GM19035 (cell line): ENCODE results near the gene MROH2B.
"Not testable (repeated sequence)": the region's sequence is repeated elsewhere in the genome, so short reads cannot be mapped to it uniquely, and the experiment has no call there.

Experiments
- ATAC-seq: cut with Tn5 transposase; IDR thresholded peaks from one replicate; pipeline ENCODE4 v1.9.1; 2021; ENCODE audit not compliant: unreplicated experiment

MROH2B gene

GRCh38 chr5:41032973-41033372, 38.2 kb downstream of the MROH2B start:
- no peak for ATAC-seq

DNA sequence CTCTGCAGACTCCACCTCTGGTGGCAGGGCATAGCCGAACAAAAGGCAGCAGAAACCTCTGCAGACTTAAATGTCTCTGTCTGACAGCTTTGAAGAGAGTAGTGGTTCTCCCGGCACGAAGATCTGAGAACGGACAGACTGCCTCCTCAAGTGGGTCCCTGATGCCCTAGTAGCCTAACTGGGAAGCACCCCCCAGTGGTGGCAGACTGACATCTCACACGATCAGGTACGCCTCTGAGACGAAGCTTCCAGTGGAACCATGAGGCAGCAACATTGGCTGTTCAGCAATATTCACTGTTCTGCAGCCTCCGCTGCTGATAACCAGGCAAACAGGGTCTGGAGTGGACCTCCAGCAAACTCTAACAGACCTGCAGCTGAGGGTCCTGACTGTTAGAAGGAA, 48.5 kb downstream of the MROH2B start:
- ATAC-seq, result not testable (repeated sequence)

DNA sequence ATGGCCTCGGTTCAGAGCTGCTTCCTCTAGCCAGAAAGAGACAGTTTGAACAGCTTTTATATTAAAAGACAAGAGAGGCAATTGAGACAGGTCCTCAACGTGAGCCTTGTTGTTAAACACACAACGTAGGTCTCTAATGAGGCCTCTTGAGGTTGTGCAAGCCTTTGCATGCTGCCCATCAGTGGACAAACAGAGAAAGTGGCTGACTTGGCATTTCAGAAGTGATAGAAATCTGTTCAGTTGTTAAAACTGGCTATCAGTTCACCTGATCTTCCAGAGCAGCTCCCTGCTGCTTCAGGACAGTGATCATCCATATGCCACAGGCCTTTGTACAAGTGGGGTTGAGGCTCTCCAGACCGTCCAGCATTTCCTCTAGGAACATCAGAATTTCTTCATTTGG, 58.8 kb downstream of the MROH2B start:
- ATAC-seq, result no peak

GRCh38 chr5:41010572-41010971, 60.6 kb downstream of the MROH2B start:
- no peak for ATAC-seq

- ATAC-seq, result no peak
These were observed 61.9 kb downstream of the MROH2B start for GRCh38 chr5:41009232-41009631.

DNA sequence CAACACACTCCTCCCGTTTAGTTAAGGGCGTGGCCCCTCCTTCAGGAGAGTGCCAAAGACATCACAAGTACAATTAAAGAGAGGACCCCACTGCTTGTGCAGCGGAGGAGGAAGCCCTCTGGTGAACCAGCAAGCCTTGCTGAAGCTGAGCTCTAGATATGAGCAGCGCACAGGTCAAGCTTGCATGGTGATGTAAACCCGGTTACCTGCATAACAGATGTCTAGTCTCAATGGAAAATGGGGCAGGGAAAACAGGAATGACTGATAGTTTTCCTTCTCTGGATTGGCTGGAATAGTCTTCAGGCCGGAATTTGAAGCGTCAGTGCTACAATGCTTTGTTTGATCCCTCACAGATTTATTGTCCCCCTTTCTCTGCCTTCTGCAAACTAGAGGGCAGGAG, 66.2 kb downstream of the MROH2B start:
- ATAC-seq, result no peak

DNA sequence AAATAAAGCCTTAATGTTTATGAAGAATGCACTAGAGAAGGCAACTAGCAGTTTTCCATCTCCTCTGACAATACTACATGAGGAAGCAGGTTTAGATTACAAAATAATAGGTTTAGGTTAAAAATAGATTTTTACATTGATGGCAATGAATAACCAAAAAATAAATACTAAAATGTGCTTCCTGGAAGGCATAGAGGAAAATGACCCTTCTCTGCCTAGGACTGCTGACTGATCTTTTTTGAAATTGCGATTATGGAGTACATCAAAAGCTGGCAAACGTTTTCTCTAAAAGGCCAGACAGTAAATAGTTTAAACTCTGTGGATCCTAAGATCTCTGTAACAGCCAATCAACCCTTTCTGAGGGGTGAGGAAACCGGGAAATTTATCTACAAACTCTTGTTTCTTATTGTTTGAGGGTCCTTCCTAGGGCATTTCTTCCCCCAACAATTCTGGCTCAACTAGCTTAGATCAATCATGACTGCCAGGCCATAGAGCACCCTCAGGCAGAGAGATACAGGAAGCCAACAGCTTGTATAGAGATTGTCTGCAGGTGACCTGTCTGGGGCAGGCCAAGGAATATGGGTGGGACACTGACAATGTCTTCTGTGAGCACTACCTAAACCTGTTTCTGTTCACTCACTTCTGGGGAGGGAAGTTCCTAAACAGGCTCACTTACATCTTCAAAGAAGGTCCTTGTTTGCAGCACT, 67.3 kb downstream of the MROH2B start:
- no peak for ATAC-seq

DNA sequence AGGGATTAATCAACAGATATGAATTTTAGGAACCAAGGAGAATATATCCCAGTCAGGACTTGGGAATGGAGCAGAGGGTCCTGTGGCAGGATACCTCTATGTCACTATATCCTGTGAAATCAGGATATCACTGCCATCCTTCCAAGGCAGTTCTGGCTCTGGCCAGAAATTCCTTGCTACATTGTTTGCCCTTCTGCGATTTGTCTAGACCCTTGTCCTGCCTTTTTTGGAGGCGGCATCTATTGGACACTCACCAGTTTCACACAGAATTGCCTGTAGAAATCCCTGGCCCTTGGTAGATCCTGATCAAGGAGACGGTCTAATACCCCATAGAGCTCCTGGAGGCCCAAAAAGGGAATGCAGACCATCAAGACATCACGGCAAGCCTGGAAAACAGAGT, 71.2 kb downstream of the MROH2B start:
- ATAC-seq, result no peak

GRCh38 chr5:40999142-40999541, 72.0 kb downstream of the MROH2B start:
- no peak for ATAC-seq

DNA sequence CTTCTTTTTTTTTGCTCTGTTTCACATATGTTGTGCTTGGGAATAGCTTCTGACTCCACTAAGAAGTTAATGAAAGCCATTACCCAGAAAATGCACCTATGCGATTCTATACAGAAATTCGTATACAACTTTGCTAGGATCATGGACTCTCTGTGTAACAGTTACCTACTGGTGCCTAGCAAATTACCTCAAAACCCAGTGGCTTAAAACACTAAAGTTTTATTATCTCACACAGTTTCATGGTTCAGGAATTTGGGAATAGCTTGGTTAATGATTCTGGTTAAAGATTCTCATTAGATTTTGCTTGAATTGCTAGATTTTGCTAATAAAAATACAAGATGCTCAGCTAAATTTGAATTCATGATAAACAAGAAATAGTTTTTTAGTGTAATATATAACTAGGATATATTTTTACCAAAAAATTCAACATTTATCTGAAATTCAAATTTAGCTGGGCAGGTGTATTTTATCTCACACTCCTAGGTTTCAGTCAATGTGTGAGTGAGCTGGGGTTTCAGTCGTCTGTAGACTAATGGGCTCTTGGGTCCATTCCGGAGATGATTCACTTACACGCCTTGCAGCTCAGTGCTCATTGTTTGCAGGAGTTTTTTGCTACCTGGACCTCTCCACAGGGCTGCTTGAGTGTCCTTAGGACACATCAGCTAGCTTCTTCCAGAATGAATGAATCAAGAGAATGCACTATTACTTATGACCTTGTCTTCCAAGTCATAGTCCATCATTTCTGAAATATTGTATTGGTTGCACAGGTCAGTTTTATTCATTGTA, 75.1 kb downstream of the MROH2B start:
- no peak for ATAC-seq

DNA sequence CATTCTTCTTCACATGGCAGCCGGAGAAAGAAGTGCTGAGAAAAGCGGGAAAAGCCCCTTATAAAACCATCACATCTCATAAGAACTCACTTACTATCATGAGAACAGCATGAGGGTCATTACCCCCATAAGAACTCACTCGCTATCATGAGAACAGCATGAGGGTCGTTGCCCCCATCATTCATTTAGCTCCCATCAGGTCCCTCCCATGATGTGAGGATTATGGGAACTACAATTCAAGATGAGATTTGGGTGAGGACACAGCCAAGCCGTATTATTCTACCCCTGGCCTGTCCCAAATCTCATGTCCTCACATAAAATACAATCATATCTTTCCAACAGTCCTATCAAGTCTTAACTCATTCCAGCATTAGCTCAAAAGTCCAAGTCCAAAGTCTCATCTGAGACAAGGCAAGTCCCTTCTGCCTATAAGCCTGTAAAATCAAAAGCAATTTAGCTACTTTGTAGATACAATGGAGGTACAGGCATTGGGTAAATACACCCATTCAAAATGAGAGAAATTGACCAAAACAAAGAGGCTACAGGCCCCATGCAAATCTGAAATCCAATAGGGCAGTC, 79.1 kb downstream of the MROH2B start:
- ATAC-seq, result no peak

DNA sequence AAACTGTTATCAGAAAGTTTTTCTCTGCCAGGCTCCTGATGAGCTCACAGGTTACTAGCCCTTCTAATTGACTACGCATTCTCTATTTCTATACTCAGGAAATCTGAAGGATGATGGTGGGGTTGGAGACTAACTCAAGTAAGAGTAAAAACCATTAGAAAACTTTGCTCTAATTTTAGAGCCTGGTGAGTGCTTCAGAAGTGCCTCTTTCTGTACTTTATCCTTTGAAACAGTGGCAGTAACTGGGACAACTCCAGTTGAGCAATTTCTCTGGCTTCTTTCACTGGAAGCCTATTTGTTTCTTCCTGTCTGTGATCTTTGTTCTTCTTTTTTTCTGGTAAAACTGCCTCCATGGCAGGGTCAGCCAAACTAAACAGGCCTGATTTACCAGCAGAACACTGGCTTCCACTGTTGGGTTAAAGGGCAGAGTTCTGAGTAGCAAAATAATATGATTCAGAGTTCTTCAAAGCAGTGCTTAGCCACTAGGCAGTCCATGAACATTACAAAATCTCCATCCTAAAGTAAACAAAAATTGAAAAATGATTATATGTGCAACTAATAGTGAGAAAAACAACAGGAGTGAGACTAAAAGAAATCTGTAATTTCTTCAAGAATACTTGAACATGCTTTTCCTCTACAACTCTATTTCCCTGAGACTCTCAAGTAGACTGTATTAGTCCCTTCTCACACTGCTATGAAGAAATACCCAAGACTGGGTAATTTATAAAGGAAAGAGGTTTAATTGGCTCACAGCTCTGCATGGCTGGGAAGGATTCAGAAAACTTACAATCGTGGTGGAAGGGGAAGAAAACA, 79.8 kb downstream of the MROH2B start:
- ATAC-seq, result no peak

GRCh38 chr5:40988746-40989510, 82.2 kb downstream of the MROH2B start:
- no peak for ATAC-seq

DNA sequence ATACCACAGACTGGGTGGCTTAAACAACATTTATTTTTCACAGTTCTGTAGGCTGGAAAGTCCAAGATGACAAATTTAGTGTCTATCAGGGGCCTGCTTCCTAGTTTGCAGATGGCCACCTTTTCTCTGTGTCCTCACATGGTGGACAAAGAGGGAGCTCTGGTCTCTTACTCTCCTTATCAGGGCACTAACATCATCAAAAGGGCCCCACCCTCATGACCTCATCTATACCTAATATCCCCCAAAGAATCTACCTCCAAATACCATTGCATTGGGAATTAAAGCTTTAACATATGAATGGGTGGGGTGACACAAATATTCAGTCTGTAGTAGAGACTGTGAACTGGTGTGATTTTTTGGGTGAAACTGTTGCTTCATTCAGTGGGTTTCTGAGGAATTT, 83.8 kb downstream of the MROH2B start:
- no peak for ATAC-seq

GRCh38 chr5:40986666-40987065, 84.5 kb downstream of the MROH2B start:
- no peak for ATAC-seq

DNA sequence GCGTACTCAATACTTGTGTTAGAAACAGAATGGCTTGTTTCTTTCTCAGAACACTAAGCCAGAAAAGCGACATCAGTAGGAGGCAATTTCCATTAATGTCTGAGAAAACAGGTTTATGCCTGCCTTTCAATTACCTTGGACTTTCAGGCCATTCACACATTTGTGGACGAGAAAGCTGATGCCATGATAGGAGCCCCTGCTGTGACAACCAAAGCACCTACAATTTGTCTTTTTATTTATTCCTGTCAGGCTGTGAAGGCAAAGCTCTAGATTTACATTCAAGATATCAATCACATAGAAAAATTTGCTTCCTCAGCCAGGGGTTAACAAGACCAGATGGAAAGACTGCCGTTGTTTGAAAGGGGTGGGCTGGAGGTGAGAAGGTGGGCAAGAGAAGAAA, 85.6 kb downstream of the MROH2B start:
- ATAC-seq, result no peak

DNA sequence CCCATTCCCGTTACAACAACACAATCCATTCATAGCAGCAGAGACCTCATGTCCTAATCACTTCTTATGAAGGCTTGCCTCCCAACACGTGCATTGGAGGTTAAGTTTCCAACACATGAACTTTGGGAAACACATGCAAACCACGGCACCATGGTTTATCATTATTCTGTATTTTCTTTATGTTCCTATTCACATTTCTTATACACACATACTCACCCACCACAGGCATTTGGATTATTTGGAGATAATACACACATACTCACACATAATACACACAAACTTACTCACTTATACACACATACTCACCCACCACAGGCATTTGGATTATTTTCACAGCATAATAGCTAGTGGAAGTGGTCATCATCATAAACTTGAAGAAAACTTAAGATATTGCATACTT, 86.3 kb downstream of the MROH2B start:
- no peak for ATAC-seq

DNA sequence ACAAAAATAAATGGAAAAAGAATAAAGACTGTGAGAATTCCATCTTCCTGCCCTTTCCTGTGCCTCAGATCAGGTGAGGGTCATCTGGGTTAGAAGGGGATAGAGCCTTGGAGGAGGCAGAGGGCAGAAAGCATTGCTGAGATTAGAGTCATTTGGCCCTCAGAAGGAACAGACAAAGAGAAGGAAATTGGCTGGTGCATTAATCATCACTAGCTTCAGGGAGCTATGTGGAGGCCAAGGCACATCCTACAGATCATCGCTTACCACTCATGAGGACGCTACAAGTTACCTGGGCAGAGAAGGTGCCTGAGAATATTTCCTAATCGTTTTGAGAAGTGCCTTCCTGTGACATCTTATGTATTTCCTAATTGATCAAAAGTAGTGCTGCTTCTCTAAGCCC, 87.4 kb downstream of the MROH2B start:
- ATAC-seq, result no peak

DNA sequence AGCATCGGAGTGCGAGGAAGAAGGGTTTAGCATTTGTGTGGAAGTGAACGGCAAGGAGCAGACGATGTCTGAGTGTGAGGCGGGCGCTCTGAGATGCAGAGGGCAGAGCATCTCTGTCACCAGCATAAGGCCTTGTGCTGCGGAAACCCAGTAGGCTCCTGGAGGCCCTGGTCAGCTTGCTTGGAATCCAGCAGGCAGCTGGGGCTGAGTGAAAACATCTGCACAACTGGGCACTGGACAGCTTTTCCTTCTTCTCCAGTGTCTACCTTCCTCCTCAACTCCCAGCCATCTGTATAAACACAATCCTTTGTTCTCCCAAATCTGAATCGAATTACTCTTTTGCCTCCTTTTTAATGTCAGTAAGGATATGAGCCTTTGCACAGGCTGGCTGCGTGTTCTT, 89.7 kb downstream of the MROH2B start:
- ATAC-seq, result no peak

GRCh38 chr5:40976836-40977235, 94.3 kb downstream of the MROH2B start:
- no peak for ATAC-seq

- no peak for ATAC-seq
These were observed 95.1 kb downstream of the MROH2B start for GRCh38 chr5:40976041-40976440.
